ENCODE data around the gene PRKX. TPM values are rescaled to one million over a fixed set of nuclear protein-coding genes. Genes with fewer than 3 reads are reported as not detected.

Gene PRKX
- total RNA-seq, 4 donors from 2014 or later, result 1.2 to 4.7 (median 2.3) TPM

DNA sequence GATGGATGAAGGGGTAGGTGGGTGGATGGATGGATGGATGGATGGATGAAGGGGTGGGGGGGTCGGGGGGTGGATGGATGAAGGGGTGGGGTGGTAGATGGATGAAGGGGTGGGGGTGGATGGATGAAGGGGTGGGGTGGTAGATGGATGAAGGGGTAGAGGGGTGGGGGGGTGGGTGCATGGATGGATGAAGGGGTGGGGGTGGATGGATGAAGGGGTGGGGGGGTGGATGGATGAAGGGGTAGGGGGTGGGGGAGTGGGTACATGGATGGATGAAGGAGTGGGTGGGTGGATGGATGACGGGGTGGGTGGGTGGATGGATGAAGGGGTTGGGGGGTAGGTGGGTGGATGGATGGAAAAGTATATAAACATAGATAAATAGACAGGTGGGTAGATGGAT is 74.2 kb downstream of the PRKX start:
- TF ChIP-seq CTCF (IDR thresholded peaks at IDR 0.05 in 4 of 5, conservative IDR thresholded peaks at IDR 0.05 in 1 of 5) (no peak), POLR2A (IDR thresholded peaks at IDR 0.05) (no peak)
- intact Hi-C loops (cut with DNase I; ENCODE audit: low total_unique reads), result no loop called here
- DNase-seq, result no peak
- Histone ChIP-seq H3K36me3 (no peaks in the 10 kb centered on the region), H3K27me3 (no peaks in the 10 kb centered on the region), H3K9me3 (no peaks in the 10 kb centered on the region), H3K27ac (no peak overlapping the region), H3K4me3 (no peak overlapping the region), H3K4me1 (no peaks in the 10 kb centered on the region)
- no peak for ATAC-seq
- in situ Hi-C loops (cut with MboI; ENCODE audit: low sequenced_read_pairs in 4 of 4), result no loop called here

DNA sequence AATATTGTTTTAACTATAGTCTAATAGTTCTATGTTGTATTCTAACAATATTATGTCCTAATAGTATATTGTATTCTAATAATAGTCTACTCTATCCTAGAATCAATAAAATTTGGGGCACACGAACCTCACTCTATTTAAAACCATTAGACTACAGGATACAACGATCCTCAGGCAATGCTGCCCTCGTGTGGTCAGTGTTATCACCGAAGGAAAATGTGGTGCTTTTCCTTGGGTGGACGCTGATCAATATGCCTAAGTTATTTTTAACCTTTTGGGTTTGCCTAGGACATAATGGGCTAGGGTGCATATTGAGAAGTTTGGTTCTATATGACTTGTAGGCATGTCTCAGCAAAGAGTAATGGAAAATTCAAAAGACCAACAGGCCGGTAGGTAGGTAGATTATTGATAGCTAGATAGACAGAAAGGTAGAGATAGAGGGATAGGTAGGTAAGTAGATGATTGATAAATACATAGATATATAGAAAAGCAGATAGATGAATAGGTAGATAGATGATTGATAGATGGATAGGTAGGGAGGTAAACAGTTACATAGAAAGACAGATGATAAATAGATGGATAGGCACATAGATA is 75.1 kb downstream of the PRKX start:
- in situ Hi-C loops (cut with MboI; ENCODE audit: low sequenced_read_pairs in 4 of 4), result no loop called here

DNA sequence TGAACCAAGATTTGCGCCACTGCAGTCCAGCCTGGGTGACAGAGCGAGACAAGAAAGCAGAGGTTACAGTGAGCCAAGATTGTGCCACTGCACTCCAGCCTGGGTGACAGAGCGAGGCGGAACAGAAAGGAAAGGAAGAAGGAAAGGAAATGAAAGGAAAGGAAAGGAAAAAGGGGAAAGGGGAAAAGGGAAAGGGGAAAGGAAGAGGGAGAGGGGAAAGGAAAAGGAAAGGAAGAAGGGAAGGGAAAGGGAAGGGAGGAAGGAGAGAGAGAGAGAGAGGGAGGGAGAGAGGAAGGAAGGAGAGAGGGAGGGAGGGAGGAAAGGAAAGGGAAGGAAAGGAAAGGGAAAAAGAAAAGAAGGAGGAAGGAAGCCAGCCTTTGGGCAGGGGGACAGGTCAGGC is 76.6 kb downstream of the PRKX start:
- no peaks in the 10 kb centered on the region for H3K4me1 ChIP-seq
- TF ChIP-seq CTCF (IDR thresholded peaks at IDR 0.05 in 4 of 5, conservative IDR thresholded peaks at IDR 0.05 in 1 of 5) (no peak), POLR2A (IDR thresholded peaks at IDR 0.05) (no peak)
- ATAC-seq, result no peak
- H3K9me3 ChIP-seq, result no peaks in the 10 kb centered on the region
- no peak overlapping the region for H3K4me3 ChIP-seq
- H3K27ac ChIP-seq, result no peak overlapping the region
- no peaks in the 10 kb centered on the region for H3K27me3 ChIP-seq
- in situ Hi-C loops (cut with MboI; ENCODE audit: low sequenced_read_pairs in 4 of 4) (no loop called here), intact Hi-C loops (cut with DNase I; ENCODE audit: low total_unique reads) (no loop called here)
- no peaks in the 10 kb centered on the region for H3K36me3 ChIP-seq
- DNase-seq, result no peak

More for the DNA sequence above, 75.1 kb downstream of the PRKX start:
- intact Hi-C loops (cut with DNase I; ENCODE audit: low total_unique reads), result no loop called here
- TF ChIP-seq CTCF (IDR thresholded peaks at IDR 0.05 in 4 of 5, conservative IDR thresholded peaks at IDR 0.05 in 1 of 5), result no peak
- no peak for TF ChIP-seq POLR2A (IDR thresholded peaks at IDR 0.05)
- Histone ChIP-seq H3K4me3 (no peak overlapping the region), H3K4me1 (no peaks in the 10 kb centered on the region), H3K9me3 (no peaks in the 10 kb centered on the region), H3K27ac (no peak overlapping the region), H3K27me3 (no peaks in the 10 kb centered on the region), H3K36me3 (no peaks in the 10 kb centered on the region)
- no peak for DNase-seq
- ATAC-seq, result no peak

GRCh38 chrX:3631196-3631595 is 82.3 kb downstream of the PRKX start:
- in situ Hi-C loops (cut with MboI; ENCODE audit: low sequenced_read_pairs in 4 of 4), result no loop called here
- no peak overlapping the region for H3K27ac ChIP-seq
- intact Hi-C loops (cut with DNase I; ENCODE audit: low total_unique reads), result no loop called here
- ATAC-seq (no peak), DNase-seq (no peak)
- H3K9me3 ChIP-seq, result no peaks in the 10 kb centered on the region
- H3K4me1 ChIP-seq, result no peaks in the 10 kb centered on the region
- H3K27me3 ChIP-seq, result no peaks in the 10 kb centered on the region
- H3K36me3 ChIP-seq, result no peaks in the 10 kb centered on the region
- no peak overlapping the region for H3K4me3 ChIP-seq
- TF ChIP-seq POLR2A (IDR thresholded peaks at IDR 0.05) (no peak), CTCF (IDR thresholded peaks at IDR 0.05 in 4 of 5, conservative IDR thresholded peaks at IDR 0.05 in 1 of 5) (no peak)

- ATAC-seq (no peak), DNase-seq (no peak)
- no peak overlapping the region for H3K27ac ChIP-seq
- H3K9me3 ChIP-seq, result no peaks in the 10 kb centered on the region
- in situ Hi-C loops (cut with MboI; ENCODE audit: low sequenced_read_pairs in 4 of 4) (no loop called here), intact Hi-C loops (cut with DNase I; ENCODE audit: low total_unique reads) (no loop called here)
- TF ChIP-seq POLR2A (IDR thresholded peaks at IDR 0.05) (no peak), CTCF (IDR thresholded peaks at IDR 0.05 in 4 of 5, conservative IDR thresholded peaks at IDR 0.05 in 1 of 5) (no peak)
- no peaks in the 10 kb centered on the region for H3K36me3 ChIP-seq
- no peak overlapping the region for H3K4me3 ChIP-seq
- no peaks in the 10 kb centered on the region for H3K27me3 ChIP-seq
- H3K4me1 ChIP-seq, result no peaks in the 10 kb centered on the region
Observed at GRCh38 chrX:3627594-3627993, 85.9 kb downstream of the PRKX start.
